AG10803 (cell line): ENCODE results near the gene SULT1A1.
A peak's percentile ranks its signal among the peaks of the same experiment; 100 is the strongest.
"Not testable (repeated sequence)": the region's sequence is repeated elsewhere in the genome, so short reads cannot be mapped to it uniquely, and the experiment has no call there.

ENCODE experiments used
- DNase-seq: peaks from one replicate; pipeline ENCODE4 v3.0.0; 2010; ENCODE audit warnings: low read depth
- H3K4me3 ChIP-seq: 2 replicates; pipeline ENCODE4 v1.5.1; 2011; ENCODE audit warnings: mild to moderate bottlenecking, low read length, control low read depth
- CTCF ChIP-seq: conservative IDR thresholded peaks from 2 replicates; pipeline ENCODE4 v1.5.1; 2011; ENCODE audit warnings: mild to moderate bottlenecking, low read length, control low read depth, inconsistent platforms

Gene SULT1A1

GRCh38 chr16:28609631-28610594 is at the start of gene SULT1A1:
TSS of gene SULT1A1 (minus strand) at chr16:28610044. CDS start at chr16:28608855, 1,189 bp downstream.
- no peak within 1 kb of the TSS for H3K4me3 ChIP-seq
- TF ChIP-seq CTCF: no peak
- DNase-seq: no peak

- H3K4me3 ChIP-seq, DNase-seq: not testable (repeated sequence)
These were observed 30.1 kb upstream of the SULT1A1 start for GRCh38 chr16:28639959-28640358.

- H3K4me3 ChIP-seq, DNase-seq: not testable (repeated sequence)
These were observed 28.5 kb upstream of the SULT1A1 start for GRCh38 chr16:28638359-28638758.

GRCh38 chr16:28637765-28638164 is 27.9 kb upstream of the SULT1A1 start, which contains the start of gene NPIPB8:
TSS of gene NPIPB8 (plus strand) at chr16:28638065. CDS start at chr16:28638361, 296 bp downstream.
- not testable (repeated sequence) for H3K4me3 ChIP-seq, DNase-seq

- peak; percentile 53 for DNase-seq
- H3K4me3 ChIP-seq: not testable (repeated sequence)
These were observed 26.4 kb upstream of the SULT1A1 start for GRCh38 chr16:28636093-28636823.

- not testable (repeated sequence) for DNase-seq
These were observed 21.1 kb upstream of the SULT1A1 start for GRCh38 chr16:28630905-28631304.

GRCh38 chr16:28623172-28623711 is 13.4 kb upstream of the SULT1A1 start:
- H3K4me3 ChIP-seq: peak overlapping the region; percentile 17; the same call in 1 of the 2 replicates
- no peak for DNase-seq
- TF ChIP-seq CTCF: no peak

More at GRCh38 chr16:28630905-28631304, 21.1 kb upstream of the SULT1A1 start:
- H3K4me3 ChIP-seq: not testable (repeated sequence)

GRCh38 chr16:28622532-28623171 is 12.8 kb upstream of the SULT1A1 start:
- DNase-seq, H3K4me3 ChIP-seq: not testable (repeated sequence)

- no peak for TF ChIP-seq CTCF
- no peak overlapping the region for H3K4me3 ChIP-seq
- DNase-seq: no peak
These were observed 11.8 kb upstream of the SULT1A1 start for GRCh38 chr16:28621481-28622155.

- DNase-seq, H3K4me3 ChIP-seq: not testable (repeated sequence)
These were observed 10.5 kb upstream of the SULT1A1 start for GRCh38 chr16:28620316-28620715.
